Nucleus accumbens (tissue), 56 donors: ENCODE measurements around the gene SEMA4C.

ENCODE experiments used
- DNase-seq, 56 donors: peaks; one replicate each; lab custom pipeline; 2025; lab: John Stamatoyannopoulos, UW

The SEMA4C gene, protein sequence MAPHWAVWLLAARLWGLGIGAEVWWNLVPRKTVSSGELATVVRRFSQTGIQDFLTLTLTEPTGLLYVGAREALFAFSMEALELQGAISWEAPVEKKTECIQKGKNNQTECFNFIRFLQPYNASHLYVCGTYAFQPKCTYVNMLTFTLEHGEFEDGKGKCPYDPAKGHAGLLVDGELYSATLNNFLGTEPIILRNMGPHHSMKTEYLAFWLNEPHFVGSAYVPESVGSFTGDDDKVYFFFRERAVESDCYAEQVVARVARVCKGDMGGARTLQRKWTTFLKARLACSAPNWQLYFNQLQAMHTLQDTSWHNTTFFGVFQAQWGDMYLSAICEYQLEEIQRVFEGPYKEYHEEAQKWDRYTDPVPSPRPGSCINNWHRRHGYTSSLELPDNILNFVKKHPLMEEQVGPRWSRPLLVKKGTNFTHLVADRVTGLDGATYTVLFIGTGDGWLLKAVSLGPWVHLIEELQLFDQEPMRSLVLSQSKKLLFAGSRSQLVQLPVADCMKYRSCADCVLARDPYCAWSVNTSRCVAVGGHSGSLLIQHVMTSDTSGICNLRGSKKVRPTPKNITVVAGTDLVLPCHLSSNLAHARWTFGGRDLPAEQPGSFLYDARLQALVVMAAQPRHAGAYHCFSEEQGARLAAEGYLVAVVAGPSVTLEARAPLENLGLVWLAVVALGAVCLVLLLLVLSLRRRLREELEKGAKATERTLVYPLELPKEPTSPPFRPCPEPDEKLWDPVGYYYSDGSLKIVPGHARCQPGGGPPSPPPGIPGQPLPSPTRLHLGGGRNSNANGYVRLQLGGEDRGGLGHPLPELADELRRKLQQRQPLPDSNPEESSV

DNA sequence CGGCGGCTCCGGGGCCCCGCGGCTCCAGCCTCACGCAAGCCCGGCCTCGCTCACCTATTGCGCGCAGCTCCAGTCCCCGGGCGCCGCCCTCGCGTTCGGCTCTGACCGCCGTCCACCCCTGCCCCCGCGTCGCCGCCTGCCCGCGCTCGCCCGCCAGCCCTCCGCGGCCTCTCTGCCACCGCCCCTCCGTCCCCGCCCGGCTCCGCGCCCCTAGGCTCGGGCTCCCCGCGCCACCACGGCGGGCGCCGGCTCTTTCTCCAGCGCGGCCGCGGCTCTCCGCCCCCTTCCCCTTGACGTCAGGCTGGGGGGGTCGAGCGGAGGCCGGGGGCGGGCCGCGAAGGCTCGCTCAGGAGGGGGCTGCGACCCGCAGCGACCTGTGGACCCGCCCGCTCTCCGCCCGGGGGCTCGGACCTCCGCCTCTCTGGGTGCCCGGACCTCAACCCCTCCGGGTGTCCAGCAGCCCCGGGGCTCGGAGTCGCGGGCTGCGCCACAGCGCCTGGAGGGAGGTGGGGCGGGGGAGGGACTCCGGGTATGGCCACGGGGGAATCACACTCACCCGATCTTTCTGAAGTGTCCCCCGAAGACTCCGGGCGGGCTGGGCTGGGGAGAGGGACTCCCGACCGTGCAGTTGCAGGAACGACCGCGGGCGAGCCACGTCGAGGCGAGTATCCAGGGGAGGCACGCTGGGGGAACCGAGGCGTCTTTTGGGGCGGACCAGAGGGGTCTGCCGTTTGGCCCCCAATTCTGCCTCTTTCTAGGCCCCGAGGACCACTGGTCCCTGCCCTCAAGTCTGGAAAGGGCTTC, at the start of gene SEMA4C:
TSS of gene SEMA4C (minus strand) at position 259 of the 804 bp plus-strand sequence. CDS start 2,194 bp downstream, outside the sequence.
- DNase-seq: peak in 47 of 56 donors; percentile 41 to 91 (median 69)

DNA sequence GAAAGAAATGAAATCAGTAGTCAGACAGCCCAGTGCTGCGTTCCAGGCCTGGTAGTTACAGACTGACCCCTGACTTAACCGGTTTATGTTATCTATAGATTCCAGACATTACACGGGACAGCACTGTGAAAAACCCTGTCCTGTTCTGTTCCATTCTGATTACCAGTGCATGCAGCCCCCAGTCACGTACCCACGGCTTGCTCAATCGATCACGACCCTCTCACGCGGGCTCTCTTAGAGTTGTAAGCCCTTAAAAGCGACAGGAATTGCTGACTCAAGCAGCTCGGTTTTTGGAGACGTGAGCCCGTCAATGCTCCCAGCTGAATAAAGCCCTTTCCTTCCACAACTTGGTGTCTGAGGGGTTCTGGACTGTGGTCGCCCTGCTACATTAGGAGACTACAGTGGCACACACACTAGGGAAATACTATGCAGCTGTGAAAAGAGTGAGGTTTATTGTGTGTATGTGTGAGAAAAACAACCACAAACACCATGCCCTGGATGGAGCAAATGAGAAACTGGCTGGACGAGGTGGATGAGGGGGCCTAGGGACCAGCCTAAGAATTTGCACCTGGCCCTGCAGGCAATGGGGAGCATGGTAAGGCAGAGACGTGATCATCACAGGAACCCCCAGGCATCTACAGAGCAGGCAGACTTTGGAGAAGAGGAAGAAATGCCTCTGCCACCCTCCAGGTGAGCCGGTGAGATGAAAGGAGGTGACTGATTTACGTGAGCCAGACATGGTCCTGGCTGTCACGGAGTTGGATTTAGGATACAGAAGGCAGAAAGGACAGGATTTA, 49.1 kb upstream of the SEMA4C start:
- no peak for DNase-seq

DNA sequence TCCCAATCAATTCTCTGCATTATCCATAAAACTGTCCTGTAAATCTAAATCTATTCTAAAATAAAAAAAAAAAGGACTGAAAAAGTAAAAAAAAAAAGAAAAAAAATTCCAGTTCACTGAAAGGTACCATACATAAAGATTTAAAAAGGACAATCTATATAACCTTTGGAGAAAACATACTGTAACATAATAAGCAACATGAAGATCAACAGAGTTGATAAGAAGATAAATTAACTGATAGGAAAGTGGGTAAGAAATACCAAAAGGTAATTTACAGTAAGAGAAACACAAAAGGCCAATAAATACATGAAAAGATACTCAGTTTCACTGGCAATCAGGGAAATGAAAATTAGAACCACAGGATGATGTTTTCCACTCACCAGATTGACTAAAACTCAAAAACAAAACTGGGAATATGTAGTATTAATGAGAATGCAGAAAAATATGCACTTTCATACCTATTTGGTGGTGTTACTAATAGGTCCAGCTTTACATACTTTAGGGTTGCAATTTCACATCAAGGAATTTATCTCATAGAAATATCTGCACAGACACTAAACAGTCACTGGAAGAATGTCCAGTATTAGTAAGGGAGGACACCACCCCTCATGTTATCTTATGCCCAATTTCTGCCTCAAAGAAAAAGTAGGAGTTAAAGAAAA, 48.3 kb upstream of the SEMA4C start:
- DNase-seq: no peak

DNA sequence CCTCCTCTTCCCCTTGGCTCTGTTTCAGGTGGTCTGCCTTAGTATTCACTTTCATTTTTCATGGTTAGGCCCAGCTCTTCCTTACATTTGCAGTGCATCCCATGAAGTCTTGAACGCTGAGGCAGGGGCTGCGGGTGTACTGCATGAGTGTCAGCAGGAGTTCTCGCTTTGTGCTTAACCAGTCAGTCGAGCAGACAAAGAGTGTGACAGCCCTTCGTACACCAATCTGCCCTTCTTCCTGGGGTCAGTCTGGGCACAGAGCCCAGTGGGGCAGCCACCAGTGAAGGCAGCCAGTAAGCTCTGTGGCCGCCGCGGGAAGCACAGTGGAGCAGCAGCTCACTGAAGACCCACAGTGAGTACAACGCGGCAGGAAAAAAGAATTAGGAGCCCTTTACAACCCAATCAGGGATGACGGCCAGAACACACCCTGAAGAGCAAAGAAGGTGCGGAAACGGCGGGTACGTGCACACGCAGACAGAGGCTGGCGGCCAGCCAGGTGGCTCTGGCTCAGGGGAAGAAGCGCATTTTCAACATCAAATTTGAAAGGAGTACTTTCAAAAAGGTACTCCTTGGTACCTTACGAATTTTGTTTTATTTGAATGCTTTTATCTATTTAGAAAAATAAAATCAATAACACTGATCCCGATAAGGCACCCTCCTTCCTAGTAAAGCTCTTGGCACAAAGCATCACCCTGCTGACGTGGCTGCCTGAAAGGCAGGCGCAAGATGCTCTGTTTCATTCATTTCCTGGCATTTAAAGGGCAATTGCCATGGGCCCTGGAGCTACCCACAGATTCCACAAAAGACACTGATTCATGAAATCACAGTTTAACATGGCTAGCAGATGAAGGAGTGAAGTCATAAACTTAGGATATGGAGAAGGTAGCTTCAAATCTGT, 47.0 kb upstream of the SEMA4C start:
- DNase-seq: no peak

DNA sequence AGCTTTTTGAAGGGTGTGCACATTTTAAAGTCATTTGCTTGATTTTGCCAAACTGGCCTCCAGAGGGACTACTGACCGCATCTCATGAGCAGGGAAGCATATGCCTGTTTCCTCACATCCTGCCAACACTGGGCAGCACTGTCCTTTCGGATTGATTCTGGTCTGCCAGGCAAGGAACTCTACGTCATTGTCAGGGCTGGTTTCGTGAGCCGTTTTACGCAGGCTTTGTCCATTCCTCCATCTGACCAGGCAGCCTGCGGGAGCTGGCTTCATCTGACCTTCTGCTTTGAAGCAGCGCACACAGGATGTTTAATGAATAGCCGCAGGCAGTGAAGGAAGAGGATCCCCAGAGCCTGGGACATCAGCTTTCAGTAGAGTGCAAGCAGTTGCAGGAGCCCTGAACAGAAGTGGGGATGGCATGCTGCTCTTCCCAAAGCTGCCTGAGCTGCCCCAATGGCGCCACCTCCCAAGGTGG, 46.3 kb upstream of the SEMA4C start:
- DNase-seq: peak in 29 of 56 donors; percentile 24 to 68 (median 46)

DNA sequence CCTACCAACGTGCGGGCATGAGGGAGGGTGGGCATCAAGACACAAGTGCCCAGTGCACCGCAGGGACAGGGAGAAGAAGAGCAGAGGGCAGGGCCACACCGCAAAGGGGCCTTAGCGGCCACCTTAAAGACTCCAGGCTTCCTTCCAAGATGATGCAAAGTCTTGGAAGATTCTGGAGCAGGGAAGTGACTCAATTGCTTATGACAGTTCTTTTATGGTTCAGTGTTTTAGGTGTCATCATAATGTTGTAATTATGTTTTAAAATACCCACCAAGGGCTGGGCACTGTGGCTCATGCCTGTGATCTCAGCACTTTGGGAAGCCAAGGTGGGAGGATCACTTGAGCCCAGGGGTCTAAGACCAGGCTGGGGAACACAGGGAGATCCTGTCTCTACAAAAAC, 44.5 kb upstream of the SEMA4C start:
- DNase-seq: no peak

DNA sequence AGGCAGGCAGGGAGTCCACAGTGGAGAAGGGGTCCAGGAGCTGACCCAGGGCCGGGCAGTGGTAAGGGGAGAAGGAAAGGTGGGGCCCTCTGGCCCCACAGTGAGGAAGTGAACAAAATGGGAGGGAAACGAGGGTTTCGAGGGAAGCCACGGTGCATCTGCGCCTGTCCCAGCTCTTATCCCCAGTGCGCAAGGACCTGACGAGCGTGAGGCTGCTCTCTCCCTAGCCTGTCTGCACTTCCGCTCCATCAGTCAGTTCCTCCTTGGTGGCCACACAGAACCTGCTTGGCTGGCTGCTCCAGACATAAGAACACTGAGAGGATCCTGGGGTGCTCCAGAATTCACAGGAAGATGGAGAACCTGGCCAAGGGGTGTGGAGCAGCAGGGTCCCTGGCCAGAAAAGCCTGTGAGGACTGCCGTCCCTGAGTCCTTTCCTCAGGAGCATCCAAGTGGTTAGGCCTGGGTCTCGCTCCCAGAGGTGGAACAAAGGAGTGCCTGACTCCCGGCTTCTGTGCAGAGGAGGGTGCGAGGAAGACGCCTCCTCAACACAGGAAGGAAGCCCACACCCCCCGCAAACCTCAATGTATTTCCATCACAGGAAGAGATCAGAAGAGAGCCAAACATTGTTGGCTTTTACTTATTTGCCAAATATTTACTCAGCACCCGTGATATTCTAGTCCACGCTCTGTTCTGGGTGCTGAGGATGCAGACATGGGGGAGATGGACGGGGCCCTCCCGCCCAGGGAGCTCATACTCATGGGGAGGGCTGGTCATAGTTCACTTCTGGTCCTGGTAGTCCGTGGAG, 43.7 kb upstream of the SEMA4C start:
- peak in 11 of 56 donors; percentile 19 to 63 (median 38) for DNase-seq

DNA sequence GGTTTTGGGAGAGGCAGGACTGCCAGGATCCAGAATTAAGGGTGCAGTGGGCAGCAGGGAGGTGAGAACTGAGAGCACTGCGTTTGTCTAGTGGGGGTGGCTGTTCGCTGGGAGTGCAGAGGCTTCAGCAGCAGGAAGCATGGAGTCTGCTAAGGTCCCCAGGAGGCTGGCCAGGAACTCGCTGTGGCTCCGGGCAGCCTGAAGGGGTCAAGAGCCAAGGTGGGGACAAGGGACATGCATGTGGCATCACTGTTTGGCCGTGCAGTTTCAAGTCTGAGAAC, 43.2 kb upstream of the SEMA4C start:
- peak in 4 of 56 donors; percentile 56 to 72 (median 62) for DNase-seq

DNA sequence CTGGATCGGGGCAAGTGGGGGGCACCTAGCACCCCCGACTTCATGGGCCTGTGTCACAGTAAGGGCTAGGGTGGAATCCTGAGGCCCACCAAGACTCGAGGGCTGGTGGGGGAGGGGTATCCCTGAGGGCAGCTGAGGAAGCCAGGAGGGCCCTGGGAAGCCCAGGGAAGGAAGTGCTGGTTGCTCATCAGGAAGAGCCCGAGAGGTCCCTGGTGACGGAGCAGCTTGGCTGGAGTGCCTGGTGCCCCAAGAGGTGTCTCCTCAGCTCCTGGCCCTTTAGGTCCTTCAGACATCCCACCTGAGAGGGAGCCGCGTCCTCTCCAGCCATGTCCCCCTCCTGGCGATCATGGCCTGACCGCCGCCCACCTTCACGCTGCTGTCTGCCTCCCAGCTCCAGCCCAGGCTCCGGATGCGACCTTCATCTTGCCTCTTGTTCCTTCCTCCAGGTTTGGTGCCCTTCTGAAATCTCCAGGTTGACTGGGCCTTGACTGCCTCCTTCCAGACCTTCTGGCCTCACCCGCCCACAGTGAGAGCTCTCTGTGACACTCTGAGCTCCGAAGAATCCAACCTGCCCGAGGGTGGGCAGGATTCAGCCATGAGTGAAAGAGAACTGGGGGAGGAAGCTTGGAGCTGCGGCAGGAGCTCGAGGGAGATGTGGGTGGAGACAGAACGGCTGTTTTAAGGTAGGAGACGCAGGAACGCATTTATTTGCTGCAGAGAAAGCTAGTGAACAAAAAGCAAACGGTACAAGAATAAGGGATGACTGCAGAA, 42.7 kb upstream of the SEMA4C start:
- peak in 21 of 56 donors; percentile 32 to 78 (median 58) for DNase-seq

DNA sequence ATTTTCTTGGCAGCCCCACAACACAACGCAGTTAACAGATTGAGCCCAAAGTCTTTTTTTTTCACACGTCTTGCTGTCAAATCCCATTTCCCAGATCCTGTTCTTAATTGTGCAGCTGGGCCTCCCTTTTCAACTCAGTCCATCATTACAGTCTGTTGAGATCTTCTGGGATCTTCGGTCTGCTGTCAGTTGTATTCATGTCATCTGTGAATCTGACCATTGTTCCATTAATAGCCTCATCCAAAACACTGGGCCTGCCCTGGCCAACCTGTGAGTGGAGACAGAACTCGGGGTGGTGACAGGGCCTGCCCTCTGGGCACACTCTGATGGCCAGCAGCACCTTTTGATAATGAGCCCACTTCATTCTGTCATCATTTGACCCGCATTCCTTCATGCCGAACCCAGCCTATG, 39.7 kb upstream of the SEMA4C start:
- DNase-seq: peak in 6 of 56 donors; percentile 24 to 50 (median 25)

DNA sequence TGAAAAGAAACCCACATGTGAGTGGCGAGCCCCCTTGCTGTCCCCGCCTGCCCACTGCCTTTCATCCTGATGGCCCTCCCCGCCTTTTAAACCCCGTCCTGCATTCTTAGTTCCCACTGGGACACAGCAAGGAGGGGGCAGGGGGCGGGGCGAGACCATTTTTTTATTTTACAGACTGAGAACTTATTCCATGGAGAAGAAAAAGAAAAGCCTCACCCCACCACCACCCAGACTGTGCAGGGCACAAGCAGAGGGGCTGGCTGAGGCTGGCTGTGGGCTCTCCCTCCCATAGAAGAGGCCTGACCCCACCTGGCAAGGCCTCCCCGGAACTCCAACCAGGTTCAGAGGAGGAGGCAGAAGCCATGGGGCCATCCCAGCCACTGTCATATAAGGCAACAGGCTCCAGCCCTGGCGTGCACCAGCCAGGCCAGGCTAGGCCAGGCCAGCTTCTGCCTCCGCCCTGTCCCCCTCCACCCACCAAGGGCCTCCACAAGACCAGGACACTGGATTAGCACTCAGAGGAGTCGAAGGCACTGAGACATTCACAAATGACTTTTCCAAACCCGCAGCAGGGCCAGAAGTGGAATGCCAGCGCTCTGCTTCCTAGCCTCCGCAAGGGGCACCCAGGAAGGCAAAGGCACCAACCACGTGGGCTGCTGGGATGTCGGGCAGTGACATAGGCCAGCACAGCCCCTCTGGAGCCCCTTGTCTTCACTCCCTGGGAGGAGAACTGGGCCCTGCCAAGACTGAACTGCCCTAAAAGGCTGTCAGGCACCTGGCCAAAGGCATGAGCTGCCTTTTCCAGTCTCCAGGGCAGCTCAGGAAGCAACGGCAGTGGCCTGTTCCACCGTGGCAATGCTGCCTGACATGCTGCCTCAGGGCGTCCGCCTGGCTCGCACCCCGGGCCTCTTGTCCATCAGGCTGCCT, 37.5 kb upstream of the SEMA4C start:
- peak in 44 of 56 donors; percentile 32 to 87 (median 64) for DNase-seq

DNA sequence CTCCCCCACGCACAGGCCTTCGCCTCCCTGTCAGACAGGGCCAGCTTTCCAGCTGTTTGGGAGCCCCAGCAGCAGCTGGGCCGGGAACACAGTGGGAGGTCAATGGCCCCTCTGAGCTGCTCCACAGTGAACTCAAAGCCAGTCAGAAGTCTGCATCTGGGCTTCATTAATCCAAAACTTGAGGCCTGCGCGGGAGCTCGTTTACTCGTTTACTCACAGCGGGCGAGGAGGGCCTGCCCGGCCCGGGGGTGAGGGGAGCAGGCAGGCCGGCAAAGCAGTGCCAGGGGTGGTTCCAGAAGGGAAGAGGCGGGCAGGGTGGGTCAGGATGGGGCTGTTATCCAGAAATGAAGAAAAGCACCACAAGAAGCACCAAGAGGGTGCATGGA, 36.8 kb upstream of the SEMA4C start:
- DNase-seq: peak in 3 of 56 donors; percentile 34 to 59 (median 51)

DNA sequence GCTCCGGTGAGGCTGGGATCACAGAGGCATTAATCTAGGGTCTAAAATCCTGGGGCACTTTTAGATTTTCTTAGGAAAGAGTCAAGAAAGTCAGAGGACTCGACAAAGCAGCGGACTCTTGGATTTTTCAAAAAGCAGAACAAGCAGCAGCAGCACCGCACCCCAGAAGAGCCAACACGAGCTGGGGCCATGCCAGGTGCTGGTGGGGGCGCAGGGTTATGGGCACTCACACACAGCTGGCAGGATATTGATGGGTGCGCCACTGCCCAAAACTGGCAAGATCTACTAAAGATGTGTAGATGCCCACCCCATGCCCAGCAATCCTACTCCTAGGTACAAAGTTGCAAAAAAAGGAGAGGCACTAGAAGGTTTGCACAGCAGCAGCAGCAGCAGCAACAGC, 33.9 kb upstream of the SEMA4C start:
- DNase-seq: peak in 1 of 56 donors; percentile 33

DNA sequence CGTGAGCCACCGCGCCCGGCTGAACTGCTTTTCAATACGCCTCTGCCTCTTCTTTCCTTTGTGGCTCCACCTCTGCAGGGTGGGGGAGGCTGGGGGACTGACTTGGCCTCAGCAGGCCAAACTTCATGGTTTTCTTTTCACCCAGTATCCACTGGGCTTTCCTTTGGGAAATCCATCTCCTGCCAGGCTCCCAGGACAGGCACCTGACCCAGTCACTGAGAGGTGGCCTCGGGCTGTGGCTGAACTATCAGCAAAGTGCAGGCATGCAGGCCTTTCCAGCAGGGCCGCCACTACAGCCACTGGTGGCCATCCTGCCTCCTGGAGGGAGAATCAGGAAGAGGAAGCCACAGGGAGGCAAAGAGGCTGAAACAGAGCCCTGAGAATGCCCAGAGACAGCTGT, 33.4 kb upstream of the SEMA4C start:
- no peak for DNase-seq

DNA sequence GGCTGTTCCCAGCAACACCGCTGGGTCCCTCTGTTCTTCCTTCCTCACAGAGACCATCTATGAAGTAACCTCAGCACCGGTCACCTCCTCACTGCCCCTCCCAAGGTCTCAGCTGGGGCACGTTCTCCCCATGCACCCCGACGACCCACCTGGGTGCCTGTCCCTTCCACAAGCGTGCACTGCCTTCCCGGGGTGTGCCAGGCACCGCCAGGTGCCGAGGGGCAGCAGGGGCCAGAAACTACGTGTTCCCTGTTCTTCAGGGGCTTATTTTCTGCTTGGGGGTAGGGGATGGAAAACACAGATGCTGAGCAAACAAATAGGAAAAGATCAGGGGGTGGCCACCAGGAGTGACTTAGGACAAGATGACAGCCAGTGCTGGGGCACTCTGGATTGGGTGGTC, 30.4 kb upstream of the SEMA4C start:
- DNase-seq: no peak

DNA sequence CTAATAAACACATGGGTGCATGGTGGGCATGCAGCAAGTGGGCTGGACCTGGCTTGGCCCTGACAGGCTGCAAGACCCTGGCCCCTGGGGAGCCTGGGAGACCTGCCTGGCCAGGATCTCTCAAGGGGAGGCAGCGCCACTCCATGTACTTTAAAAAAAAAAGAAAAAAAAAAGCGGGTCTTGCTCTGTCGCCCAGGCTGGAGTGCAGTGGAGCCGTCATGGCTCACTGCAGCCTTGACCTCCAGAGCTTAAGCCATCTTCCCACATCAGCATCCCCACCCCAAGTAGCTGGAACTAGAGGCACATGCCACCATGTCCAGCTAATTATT, 29.5 kb upstream of the SEMA4C start:
- DNase-seq: no peak
